IMR-90 (cell line): ENCODE data around the gene TEFM. TPM values are rescaled to one million over a fixed set of nuclear protein-coding genes. Genes with fewer than 3 reads are reported as not detected.

Source experiments
- ATAC-seq: fragments of 200-7000 bp; cut with Tn5 transposase; 2 replicates; pipeline ENCODE4 v1.9.1; 2020; ENCODE audit warnings: low read depth, mild to moderate bottlenecking, moderate library complexity
- BruUV-seq: library from RNA; stranded (reverse); fragments of 400-500 nt; replicated peaks from 2 replicates; lab custom pipeline; 2021; lab: Mats Ljungman, UMichigan
- CTCF ChIA-PET: fragments of 300-600 bp; formaldehyde crosslinking; extraction: SDS; loops from one replicate; lab custom pipeline; 2021; ENCODE audit warnings: antibody characterized with exemption; lab: Yijun Ruan, JAX
- POLR2A ChIA-PET: fragments of 300-600 bp; sonication (Branson Sonifier 250); formaldehyde crosslinking; loops from one replicate; lab custom pipeline; 2022; ENCODE audit warnings: antibody characterized with exemption; ENCODE audit not compliant: unreplicated experiment; lab: Charles Lee
- DNase-seq: peaks from one replicate; pipeline ENCODE4 v3.0.0; 2013
- H2AFZ ChIP-seq: replicated peaks from 2 replicates; pipeline ENCODE3; 2013; ENCODE audit warnings: low read length, mild to moderate bottlenecking; ENCODE audit not compliant: poor library complexity
- H2AK5ac ChIP-seq: 2 replicates; pipeline ENCODE4 v1.6.1; 2013; ENCODE audit warnings: low read depth, low read length, inconsistent platforms
- H2AK9ac ChIP-seq: replicated peaks from 2 replicates; pipeline ENCODE3; 2013; ENCODE audit warnings: mild to moderate bottlenecking, low read depth, low read length, moderate library complexity; ENCODE audit not compliant: poor library complexity
- H2BK120ac ChIP-seq: 2 replicates; pipeline ENCODE4 v1.6.1; 2013; ENCODE audit warnings: low read depth, low read length, inconsistent platforms
- H2BK15ac ChIP-seq: 3 replicates; pipeline ENCODE4 v1.6.1; 2013; ENCODE audit warnings: low read depth, low read length, inconsistent platforms
- H2BK20ac ChIP-seq: 2 replicates; pipeline ENCODE4 v1.6.1; 2013; ENCODE audit warnings: low read depth, mild to moderate bottlenecking, inconsistent platforms, low read length, moderate library complexity
- H2BK5ac ChIP-seq: 2 replicates; pipeline ENCODE4 v1.6.1; 2013; ENCODE audit warnings: mild to moderate bottlenecking, low read depth, low read length, inconsistent platforms; ENCODE audit not compliant: poor library complexity, severe bottlenecking
- H3K14ac ChIP-seq: replicated peaks from 2 replicates; pipeline ENCODE4 v1.6.1; 2013; ENCODE audit warnings: low read depth, low read length, inconsistent platforms
- H3K18ac ChIP-seq: 2 replicates; pipeline ENCODE4 v1.6.1; 2013; ENCODE audit warnings: low read depth, low read length, control low read depth
- H3K23ac ChIP-seq: 2 replicates; pipeline ENCODE4 v1.6.1; 2013; ENCODE audit warnings: low read depth, low read length, inconsistent platforms
- H3K27ac ChIP-seq: 2 replicates; pipeline ENCODE4 v1.5.1; 2013; ENCODE audit warnings: mild to moderate bottlenecking, control low read depth, low read length; ENCODE audit not compliant: insufficient read depth
- H3K27me3 ChIP-seq: 2 replicates; pipeline ENCODE4 v1.6.1; 2013; ENCODE audit warnings: low read length; ENCODE audit not compliant: control insufficient read depth, insufficient read depth
- H3K36me3 ChIP-seq: 2 replicates; pipeline ENCODE4 v1.6.1; 2013; ENCODE audit warnings: low read length, mixed read lengths; ENCODE audit not compliant: control insufficient read depth, insufficient read depth
- H3K4ac ChIP-seq: 2 replicates; pipeline ENCODE4 v1.6.1; 2013; ENCODE audit warnings: low read depth, low read length, inconsistent platforms
- H3K4me1 ChIP-seq: 2 replicates; pipeline ENCODE4 v1.6.1; 2013; ENCODE audit warnings: low read length, mixed read lengths; ENCODE audit not compliant: control insufficient read depth, insufficient read depth
- H3K4me2 ChIP-seq: 2 replicates; pipeline ENCODE4 v1.6.1; 2013; ENCODE audit warnings: low read depth, mild to moderate bottlenecking, control low read depth, low read length, moderate library complexity
- H3K4me3 ChIP-seq: 2 replicates; pipeline ENCODE4 v1.5.1; 2013; ENCODE audit warnings: low read depth, mild to moderate bottlenecking, control low read depth, low read length, moderate library complexity; ENCODE audit not compliant: insufficient read depth
- H3K56ac ChIP-seq: 2 replicates; pipeline ENCODE4 v1.6.1; 2013; ENCODE audit warnings: low read length, inconsistent platforms; ENCODE audit not compliant: insufficient read depth; ENCODE audit errors: extremely low read depth
- H3K79me1 ChIP-seq, 2 experiments: 2 replicates each; pipeline ENCODE4 v1.6.1; 2013; ENCODE audit warnings: low read length in 2 of 2, inconsistent platforms in 1 of 2, low read depth in 1 of 2
- H3K9ac ChIP-seq: 2 replicates; pipeline ENCODE4 v1.6.1; 2013; ENCODE audit warnings: low read depth, low read length, control low read depth
- H3K9me1 ChIP-seq: 2 replicates; pipeline ENCODE4 v1.6.1; 2013; ENCODE audit warnings: low read length, inconsistent platforms; ENCODE audit not compliant: insufficient read depth
- H3K9me3 ChIP-seq: 2 replicates; pipeline ENCODE4 v1.6.1; 2013; ENCODE audit warnings: low read length; ENCODE audit not compliant: control insufficient read depth, insufficient read depth
- H4K20me1 ChIP-seq: 2 replicates; pipeline ENCODE4 v1.6.1; 2013; ENCODE audit warnings: low read length, inconsistent platforms; ENCODE audit not compliant: insufficient read depth
- H4K5ac ChIP-seq: 2 replicates; pipeline ENCODE4 v1.6.1; 2013; ENCODE audit warnings: mild to moderate bottlenecking, low read depth, low read length, control low read depth
- H4K8ac ChIP-seq, 2 experiments: 2 replicates each; pipeline ENCODE4 v1.6.1; 2013; ENCODE audit warnings: low read depth in 2 of 2, low read length in 2 of 2, control low read depth in 1 of 2, inconsistent platforms in 1 of 2
- H4K91ac ChIP-seq: 2 replicates; pipeline ENCODE4 v1.6.1; 2013; ENCODE audit warnings: low read depth, low read length, inconsistent platforms; ENCODE audit not compliant: insufficient read depth
- BHLHE40 ChIP-seq: fragments of 150-350 bp; IDR thresholded peaks from 2 replicates; pipeline ENCODE4 v1.6.1; 2016; ENCODE audit warnings: mild to moderate bottlenecking, low read depth, low read length
- CEBPB ChIP-seq: IDR thresholded peaks from 2 replicates; pipeline ENCODE4 v1.6.1; 2012; ENCODE audit warnings: low read depth, low read length, improper control_type of control experiment
- CHD1 ChIP-seq: IDR thresholded peaks from 2 replicates; pipeline ENCODE4 v1.6.1; 2012; ENCODE audit warnings: low read depth, low read length, improper control_type of control experiment
- CTCF ChIP-seq: conservative IDR thresholded peaks from 2 replicates; pipeline ENCODE4 v1.5.1; 2012; ENCODE audit warnings: mild to moderate bottlenecking, low read depth, low read length, improper control_type of control experiment
- ELK1 ChIP-seq: fragments of 150-350 bp; IDR thresholded peaks from 2 replicates; pipeline ENCODE4 v1.6.1; 2016; ENCODE audit warnings: low read depth, mild to moderate bottlenecking, low read length, moderate library complexity, borderline replicate concordance
- FOS ChIP-seq: fragments of 150-350 bp; IDR thresholded peaks from 2 replicates; pipeline ENCODE4 v1.6.1; 2016; ENCODE audit warnings: low read depth, low read length
- MAFK ChIP-seq: IDR thresholded peaks from 2 replicates; pipeline ENCODE4 v1.6.1; 2012; ENCODE audit warnings: low read depth, low read length, improper control_type of control experiment
- MAZ ChIP-seq: IDR thresholded peaks from 2 replicates; pipeline ENCODE4 v1.6.1; 2012; ENCODE audit warnings: low read depth, mild to moderate bottlenecking, low read length, improper control_type of control experiment, moderate library complexity, borderline replicate concordance
- MXI1 ChIP-seq: IDR thresholded peaks from 2 replicates; pipeline ENCODE4 v1.6.1; 2012; ENCODE audit warnings: low read depth, mild to moderate bottlenecking, low read length, moderate library complexity, borderline replicate concordance
- NFE2L2 ChIP-seq: fragments of 150-350 bp; IDR thresholded peaks from 2 replicates; pipeline ENCODE4 v1.6.1; 2016; ENCODE audit warnings: low read depth, mild to moderate bottlenecking, low read length
- POLR2A ChIP-seq: IDR thresholded peaks from 2 replicates; pipeline ENCODE4 v1.6.1; 2012; ENCODE audit warnings: mild to moderate bottlenecking, low read depth, low read length
- RAD21 ChIP-seq: IDR thresholded peaks from 2 replicates; pipeline ENCODE4 v1.6.1; 2012; ENCODE audit warnings: low read length, improper control_type of control experiment
- RCOR1 ChIP-seq: IDR thresholded peaks from 2 replicates; pipeline ENCODE4 v1.6.1; 2012; ENCODE audit warnings: mild to moderate bottlenecking, low read length, improper control_type of control experiment; ENCODE audit not compliant: insufficient replicate concordance
- RFX5 ChIP-seq: IDR thresholded peaks from 2 replicates; pipeline ENCODE4 v1.8.0; 2012; ENCODE audit warnings: low read depth, mild to moderate bottlenecking, low read length, moderate library complexity
- SMC3 ChIP-seq: fragments of 150-350 bp; IDR thresholded peaks from 2 replicates; pipeline ENCODE4 v1.6.1; 2016; ENCODE audit warnings: low read depth, mild to moderate bottlenecking, antibody characterized with exemption, low read length, moderate library complexity
- USF2 ChIP-seq: fragments of 150-350 bp; IDR thresholded peaks from 2 replicates; pipeline ENCODE4 v1.6.1; 2017; ENCODE audit warnings: mild to moderate bottlenecking, antibody characterized with exemption, low read length, low read depth
- WGBS, 2 experiments: methylation state at CpG; one replicate each; pipeline versions ENCODE4 v1.1.5 to v1.1.7; 2013; ENCODE audit warnings: missing lambda C conversion rate in 2 of 2; ENCODE audit not compliant: insufficient read length in 1 of 2; ENCODE audit errors: extremely low coverage in 2 of 2; 5-methylcytosine and 5-hydroxymethylcytosine counted together
- dilution Hi-C: fragments of 300-500 bp; cut with HindIII; formaldehyde crosslinking; loops from one replicate; pipeline ENCODE4 v1.14.3; 2018; ENCODE audit warnings: low sequenced_read_pairs; ENCODE audit not compliant: unreplicated experiment
- in situ Hi-C: fragments of 300-500 bp; cut with MboI; formaldehyde crosslinking; loops from 3 replicates; pipeline ENCODE4 v1.14.3; 2019; ENCODE audit warnings: low sequenced_read_pairs, inconsistent platforms, mixed read lengths
- intact Hi-C: fragments of 100-400 bp; cut with micrococcal nuclease; formaldehyde crosslinking; loops from 2 replicates; pipeline ENCODE4 v1.10.0; 2022
- polyA plus RNA-seq, 3 experiments: library from polyadenylated mRNA; depleted of rRNA; stranded (reverse); fragments of >200 nt; gene quantifications; 2 replicates each; pipeline ENCODE4 v1.2.3, GENCODE V29; 2012; ENCODE audit warnings: low replicate concordance in 1 of 3
- total RNA-seq: library from RNA; depleted of rRNA; stranded (reverse); fragments of >200 nt; gene quantifications from 2 replicates; pipeline ENCODE4 v1.2.3, GENCODE V29; 2012

Gene TEFM
- total and polyA plus RNA-seq, 2 of the 4 experiments (the other 2 are of a cell fraction) = 7.9 to 13.8 TPM

- Histone ChIP-seq H3K9ac (no peak overlapping the region), H2BK20ac (no peak overlapping the region), H3K27me3 (no peaks in the 10 kb centered on the region), H4K8ac (no peak overlapping the region), H3K27ac (no peak overlapping the region), H3K4ac (no peak overlapping the region), H4K20me1 (no peaks in the 10 kb centered on the region), H2AFZ (no peak overlapping the region), H2BK120ac (no peak overlapping the region), H3K18ac (no peak overlapping the region), H3K79me1 (peaks cover 2 to 6% of the 10 kb centered on the region in 2 experiments; a peak in 3 of 4 replicates), H3K4me3 (no peak overlapping the region), H3K14ac (no peak overlapping the region), H3K9me3 (no peaks in the 10 kb centered on the region), H3K4me1 (no peaks in the 10 kb centered on the region), H2BK5ac (no peak overlapping the region), H3K23ac (no peak overlapping the region), H4K91ac (no peak overlapping the region), H3K36me3 (peaks cover 14% of the 10 kb centered on the region), H3K9me1 (no peaks in the 10 kb centered on the region), H2AK5ac (no peak overlapping the region), H4K5ac (no peak overlapping the region), H3K56ac (no peak overlapping the region), H3K4me2 (no peak overlapping the region), H2AK9ac (no peak overlapping the region), H2BK15ac (no peak overlapping the region)
- in situ Hi-C loops (no loop called here), dilution Hi-C loops (no loop called here), intact Hi-C loops (no loop called here)
- ATAC-seq = no peak
- no peak for TF ChIP-seq USF2
- no peak for TF ChIP-seq MAFK
- TF ChIP-seq CTCF = no peak
- TF ChIP-seq ELK1 = no peak
- TF ChIP-seq SMC3 = no peak
- no peak for TF ChIP-seq RFX5
- TF ChIP-seq MXI1 = no peak
- TF ChIP-seq BHLHE40 = no peak
- no peak for TF ChIP-seq NFE2L2
- TF ChIP-seq MAZ = no peak
- no peak for TF ChIP-seq CHD1
- no peak for TF ChIP-seq POLR2A
- TF ChIP-seq RAD21 = no peak
- TF ChIP-seq FOS = no peak
- no peak for TF ChIP-seq RCOR1
- no peak for TF ChIP-seq CEBPB
- no TSS peak for BruUV-seq
- WGBS, 2 experiments = 79% methylated on average over 3 of the region's 5 CpGs; no CpG with 5 or more reads in 1 of the 2 experiments
- DNase-seq = no peak
- ChIA-PET POLR2A (interaction anchor here (0.6 kb wide), 1 partner anchor 404 kb away, joined by 3 read pairs; no protein-coding TSS in a partner anchor), CTCF (no interaction called here)
Measured at GRCh38 chr17:30897311-30897710, 8.7 kb downstream of the TEFM start.
